Esophagus muscularis mucosa (tissue), 4 donors: ENCODE results near the gene TRIM8. TPM values are rescaled to one million over a fixed set of nuclear protein-coding genes. Genes with fewer than 3 reads are reported as not detected.
A peak's percentile ranks its signal among the peaks of the same experiment; 100 is the strongest.

Experiments used
- DNase-seq: peaks from one replicate; pipeline ENCODE4 v3.0.0-alpha.2; 2017; ENCODE audit errors: extremely low spot score
- H3K27ac ChIP-seq, 4 donors: fragments of 200-600 bp; sonication (generic); replicated peaks in 1 of 4; 1 replicate in 3 of 4; 2 replicates in 1 of 4; pipeline ENCODE4 v1.5.1; 2016 to 2019; ENCODE audit warnings: mild to moderate bottlenecking in 1 of 4
- H3K27me3 ChIP-seq, 4 donors: fragments of 200-600 bp; sonication (generic); one replicate each; pipeline versions ENCODE4 v1.5.1 to v1.6.0; 2016 to 2019
- H3K36me3 ChIP-seq, 4 donors: fragments of 200-600 bp; sonication (generic); one replicate each; pipeline ENCODE4 v1.5.1; 2016 to 2019
- H3K4me1 ChIP-seq, 4 donors: fragments of 200-600 bp; sonication (generic); one replicate each; pipeline ENCODE4 v1.5.1; 2016 to 2019
- H3K4me3 ChIP-seq, 4 donors: fragments of 200-600 bp; sonication (generic); 1 replicate in 2 of 4; 2 replicates in 2 of 4; pipeline ENCODE4 v1.5.1; 2016 to 2019; ENCODE audit warnings: mild to moderate bottlenecking in 4 of 4, moderate library complexity in 1 of 4
- H3K9me3 ChIP-seq, 4 donors: fragments of 200-600 bp; sonication (generic); 1 replicate in 3 of 4; 2 replicates in 1 of 4; pipeline ENCODE4 v1.5.1; 2016 to 2019
- EP300 ChIP-seq: sonication (generic); formaldehyde crosslinking; IDR thresholded peaks from one replicate; pipeline ENCODE4 v1.6.1; 2017; ENCODE audit warnings: antibody characterized with exemption
- POLR2A ChIP-seq: fragments of 450-650 bp; IDR thresholded peaks from one replicate; pipeline ENCODE4 v1.6.1; 2017; ENCODE audit warnings: antibody characterized with exemption, moderate library complexity, mild to moderate bottlenecking, low read depth
- POLR2AphosphoS5 ChIP-seq, 2 donors: sonication (generic); formaldehyde crosslinking; IDR thresholded peaks; one replicate each; pipeline ENCODE4 v1.6.1; 2017; ENCODE audit warnings: antibody characterized with exemption in 2 of 2
- WGBS: methylation state at CpG from one replicate; pipeline ENCODE4 v1.1.5; 2018; 5-methylcytosine and 5-hydroxymethylcytosine counted together
- intact Hi-C: fragments of 100-400 bp; cut with DNase I; formaldehyde crosslinking; loops from one replicate; pipeline ENCODE4 v1.15.1; 2023
- total RNA-seq, 4 donors: library from RNA; depleted of rRNA; stranded (reverse); fragments of >200 nt; gene quantifications; one replicate each; pipeline versions ENCODE4 v1.1.0 to v1.2.1, GENCODE V29; 2016
- TF ChIP-seq, protein P1 (sequence below), 3 experiments: fragments of 200-600 bp in 2 of 3; fragments of 450-650 bp in 1 of 3; sonication (generic) in 2 of 3; IDR thresholded peaks; one replicate each; pipeline ENCODE4 v1.5.1; 2017 to 2019; ENCODE audit warnings: antibody characterized with exemption in 3 of 3, mild to moderate bottlenecking in 2 of 3, moderate library complexity in 1 of 3

The TRIM8 gene
- total RNA-seq, 4 donors from 2014 or later = 103 to 170 (median 159) TPM

DNA sequence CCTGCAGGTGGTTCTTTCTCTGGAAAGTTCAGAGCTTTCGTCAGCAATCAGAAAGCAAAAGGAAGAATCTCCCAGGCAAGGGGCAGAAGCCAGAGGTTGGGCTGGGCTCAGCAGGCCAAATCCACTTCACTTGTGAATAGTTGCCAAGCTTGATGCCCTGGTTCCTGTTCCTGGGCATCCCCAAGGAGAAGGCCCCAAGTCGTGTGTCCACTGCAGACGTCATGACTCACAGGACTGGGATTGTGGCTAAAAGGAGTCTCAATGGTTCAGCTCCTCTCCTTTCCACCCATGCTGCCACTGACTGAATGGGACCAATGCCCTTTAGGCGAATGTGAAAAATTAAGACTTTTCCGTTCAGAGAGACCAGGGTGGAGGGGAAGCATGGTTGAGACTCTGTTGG, 38.6 kb upstream of the TRIM8 start:
- Histone ChIP-seq H3K9me3 (no peaks in the 10 kb centered on the region), H3K4me1 (peaks cover 22 to 46% (median 43%) of the 10 kb centered on the region in 4 donors), H3K27ac (peak overlapping the region in 1 of 4 donors; percentile 69), H3K36me3 (peaks cover 0 to 45% (median 26%) of the 10 kb centered on the region in 4 donors), H3K4me3 (no peak overlapping the region), H3K27me3 (no peaks in the 10 kb centered on the region)
- intact Hi-C loops = no loop called here
- WGBS = 66% methylated on average over 5 of the region's 5 CpGs
- no peak for DNase-seq
- TF ChIP-seq, protein P1, sequence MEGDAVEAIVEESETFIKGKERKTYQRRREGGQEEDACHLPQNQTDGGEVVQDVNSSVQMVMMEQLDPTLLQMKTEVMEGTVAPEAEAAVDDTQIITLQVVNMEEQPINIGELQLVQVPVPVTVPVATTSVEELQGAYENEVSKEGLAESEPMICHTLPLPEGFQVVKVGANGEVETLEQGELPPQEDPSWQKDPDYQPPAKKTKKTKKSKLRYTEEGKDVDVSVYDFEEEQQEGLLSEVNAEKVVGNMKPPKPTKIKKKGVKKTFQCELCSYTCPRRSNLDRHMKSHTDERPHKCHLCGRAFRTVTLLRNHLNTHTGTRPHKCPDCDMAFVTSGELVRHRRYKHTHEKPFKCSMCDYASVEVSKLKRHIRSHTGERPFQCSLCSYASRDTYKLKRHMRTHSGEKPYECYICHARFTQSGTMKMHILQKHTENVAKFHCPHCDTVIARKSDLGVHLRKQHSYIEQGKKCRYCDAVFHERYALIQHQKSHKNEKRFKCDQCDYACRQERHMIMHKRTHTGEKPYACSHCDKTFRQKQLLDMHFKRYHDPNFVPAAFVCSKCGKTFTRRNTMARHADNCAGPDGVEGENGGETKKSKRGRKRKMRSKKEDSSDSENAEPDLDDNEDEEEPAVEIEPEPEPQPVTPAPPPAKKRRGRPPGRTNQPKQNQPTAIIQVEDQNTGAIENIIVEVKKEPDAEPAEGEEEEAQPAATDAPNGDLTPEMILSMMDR (IDR thresholded peaks at IDR 0.05) = no peak
- TF ChIP-seq POLR2AphosphoS5 (IDR thresholded peaks at IDR 0.05) = no peak
- TF ChIP-seq EP300 = no peak
- no peak for TF ChIP-seq POLR2A

DNA sequence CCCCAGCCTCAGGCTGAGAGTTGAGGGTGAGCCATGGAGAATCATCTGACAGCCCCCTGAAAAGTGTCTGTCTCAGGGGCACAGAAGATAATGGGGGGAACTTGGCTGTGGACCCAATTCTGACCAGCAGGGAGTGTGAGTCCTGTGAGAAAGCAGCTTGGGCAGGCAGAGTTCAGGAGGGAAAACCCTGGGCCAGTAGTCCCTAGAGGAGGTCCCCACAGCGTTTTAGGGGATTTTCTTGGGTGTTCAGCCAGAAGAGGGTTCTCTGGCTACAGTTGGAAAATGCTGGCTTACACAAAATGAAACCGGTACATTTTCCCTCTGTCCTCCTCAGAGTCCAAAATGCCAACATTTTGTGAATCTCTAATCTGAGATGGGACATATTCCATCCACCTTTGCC, 35.8 kb upstream of the TRIM8 start:
- no peak for DNase-seq
- Histone ChIP-seq H3K36me3 (peaks cover 0 to 23% (median 12%) of the 10 kb centered on the region in 4 donors), H3K4me3 (no peak overlapping the region), H3K27ac (no peak overlapping the region), H3K9me3 (no peaks in the 10 kb centered on the region), H3K4me1 (peaks cover 35 to 47% (median 43%) of the 10 kb centered on the region in 4 donors), H3K27me3 (no peaks in the 10 kb centered on the region)
- TF ChIP-seq POLR2A (no peak), EP300 (no peak), POLR2AphosphoS5 (IDR thresholded peaks at IDR 0.05) (no peak)
- TF ChIP-seq, protein P1 (IDR thresholded peaks at IDR 0.05) = no peak
- 82% methylated on average over 2 of the region's 2 CpGs for WGBS
- intact Hi-C loops = no loop called here

DNA sequence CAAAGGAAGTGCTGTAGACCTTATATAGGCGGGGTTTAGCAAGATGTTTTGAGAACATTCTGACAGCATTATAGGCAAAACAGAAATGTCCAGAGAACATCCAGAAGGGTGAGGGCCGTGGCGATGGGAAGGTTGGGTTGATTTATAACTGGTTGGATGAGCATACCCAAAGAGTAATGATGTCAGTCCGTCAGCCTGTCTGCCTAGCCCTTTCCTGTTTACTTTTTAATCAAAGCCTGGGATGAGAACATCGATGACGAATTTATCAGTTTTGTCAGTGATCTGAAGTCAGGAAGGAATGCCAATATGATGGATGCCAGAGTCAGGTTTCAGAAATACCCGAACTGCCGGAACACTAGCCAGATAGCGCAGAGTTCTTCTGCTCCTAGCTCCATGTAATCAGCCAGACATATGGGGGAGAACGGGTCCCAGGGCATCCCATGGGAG, 33.8 kb upstream of the TRIM8 start:
- Histone ChIP-seq H3K4me1 (peaks cover 41 to 51% (median 47%) of the 10 kb centered on the region in 4 donors), H3K36me3 (peaks cover 3 to 13% (median 8%) of the 10 kb centered on the region in 4 donors), H3K27me3 (no peaks in the 10 kb centered on the region), H3K9me3 (no peaks in the 10 kb centered on the region), H3K4me3 (no peak overlapping the region), H3K27ac (peak overlapping the region in 3 of 4 donors; percentile 57 to 70 (median 66))
- WGBS = 78% methylated on average over 10 of the region's 10 CpGs
- TF ChIP-seq, protein P1 (IDR thresholded peaks at IDR 0.05) = no peak
- TF ChIP-seq POLR2AphosphoS5 (IDR thresholded peaks at IDR 0.05) (no peak), EP300 (no peak), POLR2A (no peak)
- DNase-seq = no peak
- intact Hi-C loops = no loop called here

DNA sequence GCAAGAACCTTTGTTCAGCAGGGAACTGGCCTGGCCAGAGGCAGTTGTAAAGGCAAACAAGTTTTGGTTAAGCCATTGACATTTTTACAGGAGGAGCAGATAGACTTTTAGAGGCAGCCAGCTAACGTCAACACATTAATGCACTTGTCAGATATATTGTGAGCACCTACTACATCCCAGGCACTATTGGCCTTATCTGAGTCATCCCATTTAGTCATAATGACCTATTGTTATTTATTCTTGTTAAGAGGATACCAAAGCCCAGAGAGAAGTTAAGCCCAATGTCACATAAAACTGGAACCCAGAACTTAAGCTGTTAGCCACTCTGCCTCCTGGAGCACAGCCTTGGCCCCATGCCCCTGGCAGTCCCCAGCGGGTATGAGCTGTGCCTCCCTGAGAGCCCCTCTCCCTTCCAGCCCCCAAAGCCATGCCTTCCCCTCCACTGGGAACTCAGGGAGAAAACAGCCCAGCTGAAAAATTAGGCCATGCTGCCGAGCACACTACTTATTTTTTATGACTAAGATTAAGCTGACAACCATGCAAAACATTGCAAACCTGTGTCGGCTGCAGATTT, 32.7 kb upstream of the TRIM8 start:
- Histone ChIP-seq H3K4me1 (peaks cover 50 to 62% (median 59%) of the 10 kb centered on the region in 4 donors), H3K36me3 (peaks cover 11 to 20% (median 15%) of the 10 kb centered on the region in 4 donors), H3K9me3 (no peaks in the 10 kb centered on the region), H3K27me3 (no peaks in the 10 kb centered on the region), H3K27ac (peak overlapping the region; percentile 54 to 70 (median 62)), H3K4me3 (no peak overlapping the region)
- WGBS = 26% methylated on average over 4 of the region's 4 CpGs
- intact Hi-C loops = no loop called here
- DNase-seq = no peak
- TF ChIP-seq, protein P1 (IDR thresholded peaks at IDR 0.05) = no peak
- no peak for TF ChIP-seq POLR2A
- TF ChIP-seq EP300 = no peak
- no peak for TF ChIP-seq POLR2AphosphoS5 (IDR thresholded peaks at IDR 0.05)

DNA sequence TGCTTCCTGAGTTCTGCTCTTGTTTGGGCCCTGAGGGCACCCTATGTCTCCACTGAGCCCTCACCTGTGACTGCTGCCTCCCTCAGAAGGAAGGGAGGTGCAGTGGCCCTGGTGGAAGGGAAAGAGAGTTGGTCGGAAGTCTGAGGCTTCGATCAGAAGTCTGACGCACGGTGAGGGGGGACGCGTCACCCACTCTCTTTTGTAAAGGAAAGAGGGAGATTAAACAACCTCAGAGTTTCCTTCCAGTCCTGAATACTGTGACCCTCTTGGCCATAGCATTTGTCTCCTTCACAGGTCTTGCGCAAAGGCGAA, 31.4 kb upstream of the TRIM8 start:
- Histone ChIP-seq H3K4me1 (peaks cover 61 to 75% (median 72%) of the 10 kb centered on the region in 4 donors), H3K27ac (peak overlapping the region; percentile 49 to 76 (median 60)), H3K36me3 (peaks cover 18 to 34% (median 28%) of the 10 kb centered on the region in 4 donors), H3K4me3 (no peak overlapping the region), H3K9me3 (no peaks in the 10 kb centered on the region), H3K27me3 (no peaks in the 10 kb centered on the region)
- no peak for DNase-seq
- 73% methylated on average over 8 of the region's 8 CpGs for WGBS
- TF ChIP-seq, protein P1 (IDR thresholded peaks at IDR 0.05) = no peak
- TF ChIP-seq POLR2A (no peak), POLR2AphosphoS5 (IDR thresholded peaks at IDR 0.05) (no peak), EP300 (no peak)
- intact Hi-C loops = no loop called here
